ENCODE data around the gene POU4F1.

Gene POU4F1

GRCh38 chr13:78608688-78609463 lies 5.5 kb upstream of the POU4F1 start:
- H3K9ac ChIP-seq, result no peak overlapping the region
- no peaks in the 10 kb centered on the region for H3K4me1 ChIP-seq (ENCODE audit: low read depth, poor library complexity, severe bottlenecking)

GRCh38 chr13:78608252-78608687 lies 4.9 kb upstream of the POU4F1 start:
- Histone ChIP-seq H3K27me3 (ENCODE audit: insufficient read depth, low read depth) (no peaks in the 10 kb centered on the region), H2AFZ (ENCODE audit: low read depth) (no peak overlapping the region), H3K9ac (no peak overlapping the region), H3K4me1 (ENCODE audit: low read depth, poor library complexity, severe bottlenecking) (no peaks in the 10 kb centered on the region), H3K79me2 (ENCODE audit: insufficient read depth, low read depth) (no peaks in the 10 kb centered on the region), H3K27ac (no peak overlapping the region), H3K4me2 (no peak overlapping the region), H4K20me1 (ENCODE audit: insufficient read depth) (no peaks in the 10 kb centered on the region), H3K4me3 (IDR thresholded peaks at IDR 0.05; ENCODE audit: insufficient read depth, low read depth, low read length) (no peak overlapping the region), H3K36me3 (ENCODE audit: insufficient read depth) (no peaks in the 10 kb centered on the region)
- no peak for TF ChIP-seq CTCF (conservative IDR thresholded peaks at IDR 0.05; ENCODE audit: low read depth, low read length)

More at GRCh38 chr13:78608688-78609463, 5.5 kb upstream of the POU4F1 start:
- H3K36me3 ChIP-seq (ENCODE audit: insufficient read depth), result no peaks in the 10 kb centered on the region
- TF ChIP-seq CTCF (conservative IDR thresholded peaks at IDR 0.05; ENCODE audit: low read depth, low read length), result no peak
- no peak overlapping the region; the same call in 1 of the 2 replicates for H2AFZ ChIP-seq (ENCODE audit: low read depth)
- H3K27me3 ChIP-seq (ENCODE audit: insufficient read depth, low read depth), result no peaks in the 10 kb centered on the region
- no peaks in the 10 kb centered on the region for H4K20me1 ChIP-seq (ENCODE audit: insufficient read depth)
- H3K79me2 ChIP-seq (ENCODE audit: insufficient read depth, low read depth), result no peaks in the 10 kb centered on the region
- peak overlapping the region; percentile 25; the same call in 1 of the 2 replicates for H3K4me2 ChIP-seq
- H3K4me3 ChIP-seq (IDR thresholded peaks at IDR 0.05; ENCODE audit: insufficient read depth, low read depth, low read length), result no peak overlapping the region
- no peak overlapping the region for H3K27ac ChIP-seq

GRCh38 chr13:78607409-78608251 lies 4.3 kb upstream of the POU4F1 start:
- Histone ChIP-seq H3K9ac (no peak overlapping the region), H3K4me1 (ENCODE audit: low read depth, poor library complexity, severe bottlenecking) (no peaks in the 10 kb centered on the region), H4K20me1 (ENCODE audit: insufficient read depth) (no peaks in the 10 kb centered on the region), H3K27me3 (ENCODE audit: insufficient read depth, low read depth) (no peaks in the 10 kb centered on the region), H3K36me3 (ENCODE audit: insufficient read depth) (no peaks in the 10 kb centered on the region), H2AFZ (ENCODE audit: low read depth) (no peak overlapping the region), H3K4me3 (IDR thresholded peaks at IDR 0.05; ENCODE audit: insufficient read depth, low read depth, low read length) (no peak overlapping the region), H3K79me2 (ENCODE audit: insufficient read depth, low read depth) (no peaks in the 10 kb centered on the region), H3K4me2 (no peak overlapping the region), H3K27ac (no peak overlapping the region)
- no peak for TF ChIP-seq CTCF (conservative IDR thresholded peaks at IDR 0.05; ENCODE audit: low read depth, low read length)

- Histone ChIP-seq H3K79me2 (ENCODE audit: insufficient read depth, low read depth) (no peaks in the 10 kb centered on the region), H3K9ac (no peak overlapping the region), H3K36me3 (ENCODE audit: insufficient read depth) (no peaks in the 10 kb centered on the region), H4K20me1 (ENCODE audit: insufficient read depth) (no peaks in the 10 kb centered on the region), H2AFZ (ENCODE audit: low read depth) (no peak overlapping the region), H3K27me3 (ENCODE audit: insufficient read depth, low read depth) (no peaks in the 10 kb centered on the region), H3K27ac (no peak overlapping the region), H3K4me3 (IDR thresholded peaks at IDR 0.05; ENCODE audit: insufficient read depth, low read depth, low read length) (no peak overlapping the region), H3K4me1 (ENCODE audit: low read depth, poor library complexity, severe bottlenecking) (no peaks in the 10 kb centered on the region), H3K4me2 (no peak overlapping the region)
- TF ChIP-seq CTCF (conservative IDR thresholded peaks at IDR 0.05; ENCODE audit: low read depth, low read length), result no peak
Measured at GRCh38 chr13:78606471-78607408, 3.4 kb upstream of the POU4F1 start.

All from KMS-11 (cell line).